NCI-H2171 treated with DMSO at 0.1 percent for 48 hours (cell line): ENCODE measurements around the gene HNRNPUL1.
"Not testable (repeated sequence)": the region's sequence is repeated elsewhere in the genome, so short reads cannot be mapped to it uniquely, and the experiment has no call there.

Source experiments
- DNase-seq: peaks from one replicate; lab custom pipeline; 2025; lab: John Stamatoyannopoulos, UW

HNRNPUL1 gene

GRCh38 chr19:41278478-41278877 is 14.3 kb downstream of the HNRNPUL1 start:
- no peak for DNase-seq

GRCh38 chr19:41288673-41289530 is 24.7 kb downstream of the HNRNPUL1 start:
- DNase-seq, result no peak

- DNase-seq, result not testable (repeated sequence)
Measured at GRCh38 chr19:41289814-41290213, 25.6 kb downstream of the HNRNPUL1 start.

GRCh38 chr19:41294393-41294792 is 30.2 kb downstream of the HNRNPUL1 start:
- DNase-seq, result no peak

GRCh38 chr19:41295499-41295898 is 31.3 kb downstream of the HNRNPUL1 start:
- DNase-seq, result no peak

GRCh38 chr19:41296433-41296871 is 32.3 kb downstream of the HNRNPUL1 start:
- no peak for DNase-seq

GRCh38 chr19:41297628-41298347 is 33.6 kb downstream of the HNRNPUL1 start:
- DNase-seq, result no peak

GRCh38 chr19:41298348-41298964 is 34.3 kb downstream of the HNRNPUL1 start:
- no peak for DNase-seq

- no peak for DNase-seq
Measured at GRCh38 chr19:41299046-41299754, 35.0 kb downstream of the HNRNPUL1 start.

GRCh38 chr19:41299755-41300089 is 35.5 kb downstream of the HNRNPUL1 start:
- DNase-seq, result no peak

- no peak for DNase-seq
Measured at GRCh38 chr19:41300555-41300954, 36.4 kb downstream of the HNRNPUL1 start.

- no peak for DNase-seq
Measured at GRCh38 chr19:41302624-41303351, 38.6 kb downstream of the HNRNPUL1 start.

GRCh38 chr19:41303954-41304353 is 39.8 kb downstream of the HNRNPUL1 start:
- no peak for DNase-seq

GRCh38 chr19:41304706-41305483 is 40.7 kb downstream of the HNRNPUL1 start:
- DNase-seq, result no peak

GRCh38 chr19:41305927-41306793 is 42.0 kb downstream of the HNRNPUL1 start:
- DNase-seq, result no peak

GRCh38 chr19:41307090-41307875 is 43.1 kb downstream of the HNRNPUL1 start:
- DNase-seq, result no peak

GRCh38 chr19:41307954-41308449 is 43.8 kb downstream of the HNRNPUL1 start:
- DNase-seq, result no peak

GRCh38 chr19:41308450-41309179 is 44.4 kb downstream of the HNRNPUL1 start:
- peak; percentile 81 for DNase-seq
